Measurements from ENCODE around the gene CMTM1.

Gene CMTM1

GRCh38 chr16:66548868-66549267 lies 17.4 kb upstream of the CMTM1 start:
- TF ChIP-seq CTCF (IDR thresholded peaks at IDR 0.05): no peak
- no peak for TF ChIP-seq ZFX (IDR thresholded peaks at IDR 0.05; ENCODE audit: borderline replicate concordance)
- peak overlapping the region; percentile 91 for H3K27ac ChIP-seq

- peak within 1 kb of the TSS; percentile 91 for H3K27ac ChIP-seq
- TF ChIP-seq CTCF (IDR thresholded peaks at IDR 0.05): peak; percentile 71
- TF ChIP-seq ZFX (IDR thresholded peaks at IDR 0.05; ENCODE audit: borderline replicate concordance): no peak
Measured at GRCh38 chr16:66549284-66550131, 16.7 kb upstream of the CMTM1 start, which contains the start of gene TK2. TSS of gene TK2 (minus strand) at chr16:66550122. CDS start at chr16:66550061, 61 bp downstream.

GRCh38 chr16:66551348-66551759 lies 14.9 kb upstream of the CMTM1 start:
- TF ChIP-seq ZFX (IDR thresholded peaks at IDR 0.05; ENCODE audit: borderline replicate concordance) (no peak), CTCF (IDR thresholded peaks at IDR 0.05) (peak; percentile 31)
- H3K27ac ChIP-seq: peak overlapping the region; percentile 91

- TF ChIP-seq CTCF (IDR thresholded peaks at IDR 0.05) (no peak), ZFX (IDR thresholded peaks at IDR 0.05; ENCODE audit: borderline replicate concordance) (no peak)
- H3K27ac ChIP-seq: peak overlapping the region; percentile 91
Measured at GRCh38 chr16:66551788-66552285, 14.4 kb upstream of the CMTM1 start.

GRCh38 chr16:66552286-66553177 lies 13.7 kb upstream of the CMTM1 start, which contains the start of gene CKLF:
TSS of gene CKLF (plus strand) at chr16:66552576. CDS start at chr16:66552716, 140 bp downstream.
- no peak for TF ChIP-seq ZFX (IDR thresholded peaks at IDR 0.05; ENCODE audit: borderline replicate concordance)
- no peak for TF ChIP-seq CTCF (IDR thresholded peaks at IDR 0.05)
- peak within 1 kb of the TSS; percentile 91 for H3K27ac ChIP-seq

- peak overlapping the region; percentile 91 for H3K27ac ChIP-seq
- no peak for TF ChIP-seq ZFX (IDR thresholded peaks at IDR 0.05; ENCODE audit: borderline replicate concordance)
- TF ChIP-seq CTCF (IDR thresholded peaks at IDR 0.05): no peak
Measured at GRCh38 chr16:66553223-66553622, 13.0 kb upstream of the CMTM1 start.
